AG09319 (cell line): Measurements from ENCODE around the gene GRM5.

Source experiments
- DNase-seq: peaks from one replicate; pipeline ENCODE4 v3.0.0-alpha.2; 2010; ENCODE audit warnings: low read depth; ENCODE audit errors: extremely low read depth
- TF ChIP-seq, protein P1 (sequence below): IDR thresholded peaks from 2 replicates; pipeline ENCODE4 v1.5.1; 2011; ENCODE audit warnings: low read depth, mild to moderate bottlenecking, inconsistent platforms, low read length, moderate library complexity

GRM5 gene

DNA sequence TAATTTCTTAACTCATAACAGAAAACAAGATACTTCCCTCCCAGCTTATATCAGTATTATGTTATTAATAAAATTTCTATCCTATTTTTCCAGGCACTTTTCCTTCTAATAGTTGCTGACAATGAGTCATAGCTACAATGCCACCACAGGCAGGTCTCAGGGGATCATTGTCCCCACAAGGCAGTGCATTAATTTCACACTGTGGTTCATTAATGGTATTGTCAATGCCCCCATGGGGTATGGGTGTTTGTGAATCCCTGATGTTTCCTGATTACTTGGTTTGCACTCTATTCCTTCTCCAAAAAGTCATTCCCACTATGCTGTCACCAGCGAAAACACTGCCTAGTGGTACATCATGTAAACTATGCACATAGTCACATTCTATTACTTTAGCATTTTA is 382.8 kb downstream of the GRM5 start:
- DNase-seq, result no peak

DNA sequence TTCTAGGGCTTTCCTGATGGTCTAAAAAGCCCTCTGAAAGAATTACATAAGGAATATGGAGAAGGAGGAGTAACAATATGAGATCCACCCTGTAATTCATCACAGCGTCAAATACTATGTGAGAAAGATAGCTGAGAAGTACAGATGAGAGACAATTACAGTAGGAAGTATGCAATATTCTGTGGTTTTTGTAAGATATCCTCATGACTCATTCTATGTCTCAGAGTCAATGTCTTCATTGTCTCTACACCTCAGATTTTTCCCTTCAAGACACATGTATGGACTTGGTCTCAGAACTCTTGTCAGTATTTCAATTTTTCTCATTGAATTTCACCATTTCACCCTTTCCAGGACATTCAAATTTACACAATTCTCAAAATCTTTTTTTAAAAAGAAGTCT is 385.0 kb downstream of the GRM5 start:
- DNase-seq, result no peak
- TF ChIP-seq, protein P1, sequence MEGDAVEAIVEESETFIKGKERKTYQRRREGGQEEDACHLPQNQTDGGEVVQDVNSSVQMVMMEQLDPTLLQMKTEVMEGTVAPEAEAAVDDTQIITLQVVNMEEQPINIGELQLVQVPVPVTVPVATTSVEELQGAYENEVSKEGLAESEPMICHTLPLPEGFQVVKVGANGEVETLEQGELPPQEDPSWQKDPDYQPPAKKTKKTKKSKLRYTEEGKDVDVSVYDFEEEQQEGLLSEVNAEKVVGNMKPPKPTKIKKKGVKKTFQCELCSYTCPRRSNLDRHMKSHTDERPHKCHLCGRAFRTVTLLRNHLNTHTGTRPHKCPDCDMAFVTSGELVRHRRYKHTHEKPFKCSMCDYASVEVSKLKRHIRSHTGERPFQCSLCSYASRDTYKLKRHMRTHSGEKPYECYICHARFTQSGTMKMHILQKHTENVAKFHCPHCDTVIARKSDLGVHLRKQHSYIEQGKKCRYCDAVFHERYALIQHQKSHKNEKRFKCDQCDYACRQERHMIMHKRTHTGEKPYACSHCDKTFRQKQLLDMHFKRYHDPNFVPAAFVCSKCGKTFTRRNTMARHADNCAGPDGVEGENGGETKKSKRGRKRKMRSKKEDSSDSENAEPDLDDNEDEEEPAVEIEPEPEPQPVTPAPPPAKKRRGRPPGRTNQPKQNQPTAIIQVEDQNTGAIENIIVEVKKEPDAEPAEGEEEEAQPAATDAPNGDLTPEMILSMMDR, result no peak

More for the DNA sequence above, 382.8 kb downstream of the GRM5 start:
- TF ChIP-seq, protein P1, result no peak

DNA sequence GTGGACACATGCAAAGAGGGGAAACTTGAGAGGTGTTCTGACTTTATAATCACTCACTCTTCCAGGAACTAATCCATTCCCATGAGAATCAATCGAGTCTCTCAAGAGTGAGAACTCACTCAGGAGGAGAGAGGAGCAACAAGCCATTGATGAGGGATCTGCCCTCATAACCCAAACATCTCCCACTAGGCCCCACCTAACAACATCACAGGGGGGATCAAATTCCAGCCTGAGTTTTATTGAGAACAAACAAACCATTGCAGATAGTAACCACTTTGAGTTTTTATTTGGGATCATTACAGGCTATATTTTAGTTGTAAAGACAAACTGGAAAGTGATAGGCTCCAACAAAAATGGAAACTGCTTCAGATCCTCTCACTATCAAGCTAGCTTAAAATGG is 399.4 kb downstream of the GRM5 start:
- TF ChIP-seq, protein P1, result no peak

DNA sequence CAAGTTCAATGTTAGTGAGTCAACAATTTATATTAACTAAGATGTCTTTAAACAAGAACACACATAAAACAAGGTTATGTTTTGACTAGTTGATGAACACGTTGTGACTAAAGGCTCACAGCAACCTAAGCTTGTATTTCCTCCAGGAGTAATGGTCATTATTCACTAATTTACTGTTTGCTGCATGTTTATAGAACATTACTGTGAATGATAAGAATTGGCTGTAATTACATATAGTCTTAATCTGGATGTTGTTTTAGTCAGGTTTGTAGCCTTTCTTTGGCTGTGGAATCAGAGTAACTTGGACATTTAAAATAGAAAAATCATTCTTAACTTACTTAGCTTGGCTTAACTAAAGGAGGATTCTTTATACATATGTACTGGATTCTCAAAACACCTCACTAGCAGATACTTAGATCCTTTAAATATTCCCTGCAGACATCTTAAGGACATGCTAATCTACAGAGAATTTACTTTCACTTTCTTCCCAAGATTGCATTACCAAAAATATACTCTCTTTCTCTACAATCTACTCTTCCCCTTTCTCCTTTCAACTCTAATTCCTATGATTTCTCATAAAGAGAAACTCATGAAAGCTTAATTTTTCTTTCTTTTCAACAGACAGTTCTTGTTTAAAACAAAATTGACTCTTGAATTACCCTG is 408.6 kb downstream of the GRM5 start:
- no peak for DNase-seq

More for the DNA sequence above, 399.4 kb downstream of the GRM5 start:
- DNase-seq, result no peak

DNA sequence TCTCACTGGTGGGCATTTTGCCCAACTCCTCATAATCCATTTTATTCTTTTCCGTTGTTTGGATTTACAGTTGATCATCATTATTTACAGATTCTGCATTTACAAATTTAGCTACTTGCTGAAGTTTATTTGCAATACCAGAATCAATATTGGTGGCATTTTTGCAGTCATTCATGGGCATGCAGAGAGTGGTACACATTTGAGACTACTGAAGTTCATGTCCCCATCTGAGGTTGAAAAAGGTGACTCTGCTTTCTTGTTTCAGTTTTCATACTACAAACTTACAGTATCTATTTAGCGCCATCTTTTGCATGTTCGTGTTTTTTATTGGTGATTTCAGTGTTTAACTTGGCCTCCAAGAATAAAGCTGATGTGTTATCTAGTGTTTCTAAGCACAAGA is 409.5 kb downstream of the GRM5 start:
- TF ChIP-seq, protein P1, result no peak
- DNase-seq, result no peak

More for the DNA sequence above, 408.6 kb downstream of the GRM5 start:
- TF ChIP-seq, protein P1, result no peak

DNA sequence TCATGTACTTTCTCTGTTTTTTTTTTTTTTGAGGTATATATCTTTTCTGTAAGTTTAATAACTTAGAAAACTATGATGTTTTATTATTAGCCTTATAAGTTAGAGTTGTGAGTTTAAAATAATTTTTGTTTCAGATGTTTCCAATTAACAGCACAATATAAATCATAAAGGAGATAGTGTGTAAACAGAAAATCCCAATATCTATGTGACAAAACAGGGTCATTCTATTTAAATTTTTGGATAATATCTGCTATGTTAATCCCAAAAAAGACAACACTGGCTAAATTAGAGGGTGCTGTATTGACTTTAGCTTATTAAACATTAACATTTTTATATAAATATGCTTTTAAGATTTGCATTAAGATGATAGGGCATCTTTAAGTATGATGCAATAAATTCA is 410.1 kb downstream of the GRM5 start:
- TF ChIP-seq, protein P1, result no peak
- DNase-seq, result no peak

DNA sequence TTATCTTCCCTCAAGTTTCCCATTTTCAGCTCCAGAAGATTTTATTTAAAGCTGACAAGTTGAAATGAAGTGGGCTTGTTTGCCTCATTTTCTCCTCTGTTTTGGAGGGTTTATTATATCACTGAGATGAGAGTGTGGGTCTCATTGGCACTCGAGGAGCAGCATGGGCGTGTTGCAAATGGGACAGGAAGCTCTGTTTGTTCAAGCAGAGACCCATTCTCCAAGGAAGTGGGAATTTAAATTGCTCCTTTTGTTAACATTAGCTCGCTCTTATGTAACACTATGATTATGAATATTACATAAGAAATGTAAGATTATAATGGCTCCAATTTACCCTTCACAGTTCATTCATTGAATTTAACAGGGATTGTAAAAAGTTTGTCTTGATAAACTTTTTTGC is 410.6 kb downstream of the GRM5 start:
- DNase-seq, result no peak
- TF ChIP-seq, protein P1, result no peak
